K562 (cell line): Measurements from ENCODE around the gene MTMR10.

Experiments
- EP300 ChIP-seq: IDR thresholded peaks from 2 replicates; pipeline ENCODE4 v1.6.1; 2012; ENCODE audit warnings: low read length, improper control_type of control experiment
- KDM1A ChIP-seq, 2 experiments: fragments of 450-650 bp; IDR thresholded peaks; 2 replicates each; pipeline ENCODE4 v1.6.1; 2016; ENCODE audit warnings: mild to moderate bottlenecking in 2 of 2
- MYC ChIP-seq, 2 experiments: fragments of 250-450 bp in 1 of 2; sonication (Bioruptor Pico) in 1 of 2; IDR thresholded peaks; 2 replicates each; pipeline versions ENCODE4 v1.5.1 to v1.6.1; 2012 to 2021; ENCODE audit warnings: low read depth in 2 of 2, borderline replicate concordance in 1 of 2, improper control_type of control experiment in 1 of 2, low read length in 1 of 2, mild to moderate bottlenecking in 1 of 2, moderate library complexity in 1 of 2
- NFE2 ChIP-seq: IDR thresholded peaks from 2 replicates; pipeline ENCODE4 v1.6.1; 2014; ENCODE audit warnings: antibody characterized with exemption, low read depth
- POLR2A ChIP-seq: fragments of 450-650 bp; conservative IDR thresholded peaks from 2 replicates; pipeline ENCODE4 v1.6.1; 2016
- RNF2 ChIP-seq: sonication (generic); IDR thresholded peaks from 2 replicates; pipeline ENCODE4 v1.6.1; 2016
- SMARCA4 ChIP-seq: fragments of 450-650 bp; IDR thresholded peaks from 2 replicates; pipeline ENCODE4 v1.6.1; 2016
- ZNF347 ChIP-seq: fragments of 450-650 bp; formaldehyde crosslinking; IDR thresholded peaks from 2 replicates; pipeline ENCODE4 v1.4.0; 2020; ENCODE audit warnings: low read depth, mild to moderate bottlenecking, moderate library complexity
- ZNF384 ChIP-seq: IDR thresholded peaks from 2 replicates; pipeline ENCODE4 v1.6.1; 2012; ENCODE audit warnings: low read depth, low read length, improper control_type of control experiment
- TF ChIP-seq, protein P1 (sequence below), 3 experiments: IDR thresholded peaks in 2 of 3; conservative IDR thresholded peaks in 1 of 3; 2 replicates each; pipeline ENCODE4 v1.5.1; 2011 to 2012; ENCODE audit warnings: low read length in 3 of 3, mild to moderate bottlenecking in 3 of 3, control low read depth in 2 of 3, improper control_type of control experiment in 1 of 3, inconsistent platforms in 1 of 3, low read depth in 1 of 3, mixed read lengths in 1 of 3, moderate library complexity in 1 of 3; ENCODE audit not compliant: insufficient read depth in 2 of 3
- TF ChIP-seq, protein P2 (sequence below): fragments of 250-450 bp; sonication (Bioruptor Pico); IDR thresholded peaks from 2 replicates; pipeline ENCODE4 v1.5.0; 2021; ENCODE audit warnings: mild to moderate bottlenecking, moderate library complexity
- TF ChIP-seq, protein P3 (sequence below): fragments of 150-350 bp; conservative IDR thresholded peaks from 2 replicates; pipeline ENCODE4 v1.6.1; 2014; ENCODE audit warnings: low read length
- TF ChIP-seq, protein P4 (sequence below): fragments of 450-650 bp; formaldehyde crosslinking; IDR thresholded peaks from 2 replicates; pipeline ENCODE4 v1.4.0; 2020; ENCODE audit warnings: mild to moderate bottlenecking, moderate library complexity

DNA sequence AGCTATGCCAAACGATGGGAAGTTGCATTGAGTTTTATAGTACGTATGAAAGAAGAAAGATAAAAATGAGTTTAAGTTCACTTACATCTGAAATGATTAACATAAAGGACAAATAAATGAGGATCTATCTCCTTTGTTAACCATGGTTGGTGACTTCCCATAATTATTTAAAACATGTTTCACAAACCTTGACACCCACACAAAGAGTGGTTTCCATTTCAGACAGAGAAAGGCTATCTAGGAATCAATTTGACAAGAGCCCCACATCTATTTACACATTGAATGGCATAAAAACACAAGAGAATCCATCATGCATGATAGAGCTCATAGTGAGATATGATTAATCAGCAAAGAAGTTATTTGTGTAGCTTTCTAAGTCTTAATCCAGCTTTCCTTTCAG, 14.2 kb upstream of the MTMR10 start:
- TF ChIP-seq KDM1A (IDR thresholded peaks at IDR 0.05) (no peak), SMARCA4 (no peak), EP300 (no peak), MYC (IDR thresholded peaks at IDR 0.05; ENCODE audit: low read depth, low read length) (no peak), MYC (CRISPR knock-in tag; IDR thresholded peaks at IDR 0.05; ENCODE audit: borderline replicate concordance, low read depth) (no peak), ZNF347 (no peak), POLR2A (no peak), RNF2 (no peak), ZNF384 (no peak), NFE2 (no peak)
- TF ChIP-seq, protein P1, sequence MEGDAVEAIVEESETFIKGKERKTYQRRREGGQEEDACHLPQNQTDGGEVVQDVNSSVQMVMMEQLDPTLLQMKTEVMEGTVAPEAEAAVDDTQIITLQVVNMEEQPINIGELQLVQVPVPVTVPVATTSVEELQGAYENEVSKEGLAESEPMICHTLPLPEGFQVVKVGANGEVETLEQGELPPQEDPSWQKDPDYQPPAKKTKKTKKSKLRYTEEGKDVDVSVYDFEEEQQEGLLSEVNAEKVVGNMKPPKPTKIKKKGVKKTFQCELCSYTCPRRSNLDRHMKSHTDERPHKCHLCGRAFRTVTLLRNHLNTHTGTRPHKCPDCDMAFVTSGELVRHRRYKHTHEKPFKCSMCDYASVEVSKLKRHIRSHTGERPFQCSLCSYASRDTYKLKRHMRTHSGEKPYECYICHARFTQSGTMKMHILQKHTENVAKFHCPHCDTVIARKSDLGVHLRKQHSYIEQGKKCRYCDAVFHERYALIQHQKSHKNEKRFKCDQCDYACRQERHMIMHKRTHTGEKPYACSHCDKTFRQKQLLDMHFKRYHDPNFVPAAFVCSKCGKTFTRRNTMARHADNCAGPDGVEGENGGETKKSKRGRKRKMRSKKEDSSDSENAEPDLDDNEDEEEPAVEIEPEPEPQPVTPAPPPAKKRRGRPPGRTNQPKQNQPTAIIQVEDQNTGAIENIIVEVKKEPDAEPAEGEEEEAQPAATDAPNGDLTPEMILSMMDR (IDR thresholded peaks at IDR 0.05 in 2 of 3, conservative IDR thresholded peaks at IDR 0.05 in 1 of 3; ENCODE audit: insufficient read depth in 2 of 3, low read depth in 1 of 3, low read length in 3 of 3) = no peak
- TF ChIP-seq, protein P2, sequence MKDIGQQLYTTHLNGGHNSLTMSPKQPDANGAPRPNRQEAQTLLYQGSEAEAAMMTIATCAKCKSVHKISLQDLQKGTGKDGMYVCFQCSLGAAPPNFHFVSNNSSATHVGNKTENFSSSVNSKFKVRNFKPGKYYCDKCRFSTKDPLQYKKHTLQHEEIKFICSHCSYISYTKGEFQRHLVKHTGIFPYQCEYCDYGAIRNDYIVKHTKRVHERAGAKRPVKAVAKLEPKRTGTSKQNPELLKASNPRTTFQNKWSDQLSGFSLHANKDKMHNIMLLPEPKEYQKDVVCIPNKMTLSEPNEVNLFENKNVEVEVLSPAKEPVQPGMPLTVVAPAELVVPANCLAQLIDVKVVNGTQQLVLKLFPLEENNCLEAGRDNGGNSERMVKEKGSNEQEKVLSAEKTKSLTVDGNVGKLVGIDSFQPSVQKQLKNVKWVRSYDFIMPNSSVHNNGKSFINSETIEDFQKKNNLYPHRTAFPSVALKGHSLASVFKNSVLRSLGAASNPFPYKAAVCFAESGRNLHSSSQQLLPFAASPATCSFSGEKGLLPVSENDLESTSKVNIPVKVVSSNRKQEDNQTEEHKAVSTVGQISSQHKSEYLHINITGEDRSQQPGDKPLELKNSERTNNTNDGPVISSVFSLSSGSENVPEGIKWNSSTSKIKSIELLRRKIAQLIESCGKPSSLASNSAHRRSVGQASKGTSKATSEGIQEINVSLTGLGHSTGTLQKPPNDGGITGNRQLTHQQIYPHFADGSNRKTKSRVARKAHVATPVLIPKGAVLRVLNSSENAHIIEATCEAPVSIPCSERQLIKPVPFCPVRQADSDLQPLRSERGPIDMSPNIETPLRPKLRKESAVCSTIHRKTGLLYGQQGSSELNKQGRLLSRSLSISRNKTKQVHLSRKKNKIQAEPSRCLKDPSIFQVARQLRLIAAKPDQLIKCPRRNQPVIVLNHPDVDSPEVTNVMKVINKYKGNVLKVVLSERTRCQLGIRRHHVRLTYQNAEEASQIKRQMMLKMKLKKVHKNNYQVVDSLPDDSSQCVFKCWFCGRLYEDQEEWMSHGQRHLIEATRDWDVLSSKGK (CRISPR knock-in tag) = no peak
- TF ChIP-seq, protein P3, sequence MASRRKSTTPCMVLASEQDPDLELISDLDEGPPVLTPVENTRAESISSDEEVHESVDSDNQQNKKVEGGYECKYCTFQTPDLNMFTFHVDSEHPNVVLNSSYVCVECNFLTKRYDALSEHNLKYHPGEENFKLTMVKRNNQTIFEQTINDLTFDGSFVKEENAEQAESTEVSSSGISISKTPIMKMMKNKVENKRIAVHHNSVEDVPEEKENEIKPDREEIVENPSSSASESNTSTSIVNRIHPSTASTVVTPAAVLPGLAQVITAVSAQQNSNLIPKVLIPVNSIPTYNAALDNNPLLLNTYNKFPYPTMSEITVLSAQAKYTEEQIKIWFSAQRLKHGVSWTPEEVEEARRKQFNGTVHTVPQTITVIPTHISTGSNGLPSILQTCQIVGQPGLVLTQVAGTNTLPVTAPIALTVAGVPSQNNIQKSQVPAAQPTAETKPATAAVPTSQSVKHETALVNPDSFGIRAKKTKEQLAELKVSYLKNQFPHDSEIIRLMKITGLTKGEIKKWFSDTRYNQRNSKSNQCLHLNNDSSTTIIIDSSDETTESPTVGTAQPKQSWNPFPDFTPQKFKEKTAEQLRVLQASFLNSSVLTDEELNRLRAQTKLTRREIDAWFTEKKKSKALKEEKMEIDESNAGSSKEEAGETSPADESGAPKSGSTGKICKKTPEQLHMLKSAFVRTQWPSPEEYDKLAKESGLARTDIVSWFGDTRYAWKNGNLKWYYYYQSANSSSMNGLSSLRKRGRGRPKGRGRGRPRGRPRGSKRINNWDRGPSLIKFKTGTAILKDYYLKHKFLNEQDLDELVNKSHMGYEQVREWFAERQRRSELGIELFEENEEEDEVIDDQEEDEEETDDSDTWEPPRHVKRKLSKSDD = no peak
- TF ChIP-seq, protein P4, sequence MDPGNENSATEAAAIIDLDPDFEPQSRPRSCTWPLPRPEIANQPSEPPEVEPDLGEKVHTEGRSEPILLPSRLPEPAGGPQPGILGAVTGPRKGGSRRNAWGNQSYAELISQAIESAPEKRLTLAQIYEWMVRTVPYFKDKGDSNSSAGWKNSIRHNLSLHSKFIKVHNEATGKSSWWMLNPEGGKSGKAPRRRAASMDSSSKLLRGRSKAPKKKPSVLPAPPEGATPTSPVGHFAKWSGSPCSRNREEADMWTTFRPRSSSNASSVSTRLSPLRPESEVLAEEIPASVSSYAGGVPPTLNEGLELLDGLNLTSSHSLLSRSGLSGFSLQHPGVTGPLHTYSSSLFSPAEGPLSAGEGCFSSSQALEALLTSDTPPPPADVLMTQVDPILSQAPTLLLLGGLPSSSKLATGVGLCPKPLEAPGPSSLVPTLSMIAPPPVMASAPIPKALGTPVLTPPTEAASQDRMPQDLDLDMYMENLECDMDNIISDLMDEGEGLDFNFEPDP = no peak
